H1 (cell line): ENCODE results near the gene FAM98C. TPM values are rescaled to one million over a fixed set of nuclear protein-coding genes. Genes with fewer than 3 reads are reported as not detected.

ENCODE experiments used
- CTCF ChIA-PET: fragments of 300-600 bp; sonication (Branson Sonifier 250); formaldehyde crosslinking; loops from one replicate; lab custom pipeline; 2021; ENCODE audit not compliant: partially characterized antibody; lab: Charles Lee
- POLR2A ChIA-PET: fragments of 300-600 bp; sonication (Branson Sonifier 250); formaldehyde crosslinking; loops from one replicate; lab custom pipeline; 2021; ENCODE audit warnings: inconsistent platforms; ENCODE audit not compliant: partially characterized antibody; lab: Charles Lee
- DNase-seq, 2 experiments: peaks; one replicate each; pipeline versions ENCODE4 v3.0.0 to v3.0.0-alpha.2; 2010 to 2022; ENCODE audit warnings: low spot score in 2 of 2, low read depth in 1 of 2, mixed read lengths in 1 of 2
- FAIRE-seq: peaks from 2 replicates; lab custom pipeline; 2011; peaks lifted over from hg19 to GRCh38; lab: Jason Lieb, UNC
- H2AFZ ChIP-seq: 2 replicates; pipeline ENCODE4 v1.8.1; 2012; ENCODE audit warnings: low read length, inconsistent platforms
- H2AK5ac ChIP-seq: 2 replicates; pipeline ENCODE4 v1.6.1; 2013; ENCODE audit warnings: low read depth, low read length
- H2BK120ac ChIP-seq: replicated peaks from 2 replicates; pipeline ENCODE3; 2013; ENCODE audit warnings: low read depth, low read length, inconsistent platforms
- H2BK12ac ChIP-seq: 2 replicates; pipeline ENCODE4 v1.6.1; 2013; ENCODE audit warnings: low read depth, low read length
- H2BK15ac ChIP-seq: 2 replicates; pipeline ENCODE4 v1.6.1; 2013; ENCODE audit warnings: low read length
- H2BK20ac ChIP-seq: 2 replicates; pipeline ENCODE4 v1.6.1; 2013; ENCODE audit warnings: low read length
- H2BK5ac ChIP-seq: 2 replicates; pipeline ENCODE4 v1.6.1; 2013; ENCODE audit warnings: low read depth, low read length
- H3K14ac ChIP-seq: 2 replicates; pipeline ENCODE4 v1.6.1; 2013; ENCODE audit warnings: inconsistent platforms; ENCODE audit not compliant: insufficient read length
- H3K18ac ChIP-seq: 2 replicates; pipeline ENCODE4 v1.6.1; 2013; ENCODE audit warnings: low read length; ENCODE audit errors: extremely low read depth
- H3K23ac ChIP-seq: 2 replicates; pipeline ENCODE4 v1.6.1; 2013; ENCODE audit warnings: inconsistent platforms; ENCODE audit not compliant: insufficient read length
- H3K23me2 ChIP-seq: 2 replicates; pipeline ENCODE4 v1.6.1; 2013; ENCODE audit warnings: low read depth, low read length
- H3K27ac ChIP-seq: 2 replicates; pipeline ENCODE4 v1.6.1; 2011; ENCODE audit warnings: low read depth, low read length, inconsistent platforms
- H3K27me3 ChIP-seq, 4 experiments: replicated peaks in 1 of 4; 1 replicate in 1 of 4; 2 replicates in 3 of 4; pipeline versions ENCODE4 v1.6.1 to v1.8.1; 2011 to 2013; ENCODE audit warnings: low read length in 3 of 4, mild to moderate bottlenecking in 3 of 4, inconsistent platforms in 2 of 4, mixed read lengths in 2 of 4, moderate library complexity in 1 of 4; ENCODE audit not compliant: control insufficient read depth in 3 of 4, insufficient read depth in 3 of 4; ENCODE audit errors: extremely low read depth in 1 of 4
- H3K36me3 ChIP-seq, 4 experiments: 2 replicates each; pipeline versions ENCODE4 v1.6.1 to v1.8.1; 2011 to 2013; ENCODE audit warnings: mild to moderate bottlenecking in 4 of 4, low read length in 3 of 4, moderate library complexity in 2 of 4, control low read depth in 1 of 4, inconsistent platforms in 1 of 4; ENCODE audit not compliant: insufficient read depth in 4 of 4, control insufficient read depth in 2 of 4
- H3K4ac ChIP-seq: replicated peaks from 2 replicates; pipeline ENCODE3; 2013; ENCODE audit warnings: low read length, low read depth, mixed read lengths, inconsistent platforms; ENCODE audit not compliant: insufficient read length
- H3K4me1 ChIP-seq, 4 experiments: replicated peaks in 1 of 4; 1 replicate in 1 of 4; 2 replicates in 3 of 4; pipeline versions ENCODE4 v1.6.1 to v1.8.1; 2011 to 2013; ENCODE audit warnings: low read length in 3 of 4, inconsistent platforms in 2 of 4, mixed read lengths in 1 of 4; ENCODE audit not compliant: insufficient read depth in 4 of 4, control insufficient read depth in 3 of 4
- H3K4me2 ChIP-seq, 2 experiments: 2 replicates each; pipeline versions ENCODE4 v1.6.1 to v1.8.1; 2011 to 2013; ENCODE audit warnings: low read depth in 2 of 2, low read length in 2 of 2, control low read depth in 1 of 2, inconsistent platforms in 1 of 2, mild to moderate bottlenecking in 1 of 2; ENCODE audit not compliant: insufficient read depth in 1 of 2
- H3K4me3 ChIP-seq, 4 experiments: fragments of 200-600, 300-600 bp in 1 of 4; sonication (generic), shearing (Covaris generic), sonication (Bioruptor Twin) in 1 of 4; 2 replicates each; pipeline versions ENCODE4 v1.5.1 to v1.8.1; 2011 to 2016; ENCODE audit warnings: low read length in 4 of 4, low read depth in 3 of 4, control low read depth in 2 of 4, inconsistent platforms in 2 of 4, mild to moderate bottlenecking in 2 of 4, mixed read lengths in 1 of 4, moderate library complexity in 1 of 4; ENCODE audit not compliant: insufficient read depth in 2 of 4; ENCODE audit errors: extremely low read depth in 1 of 4
- H3K56ac ChIP-seq: replicated peaks from 2 replicates; pipeline ENCODE3; 2013; ENCODE audit warnings: low read depth, mild to moderate bottlenecking, mixed read lengths, low read length, inconsistent platforms; ENCODE audit not compliant: insufficient read length
- H3K79me1 ChIP-seq: 2 replicates; pipeline ENCODE4 v1.6.1; 2013; ENCODE audit warnings: low read depth, low read length, control low read depth
- H3K79me2 ChIP-seq, 2 experiments: 2 replicates each; pipeline versions ENCODE4 v1.6.1 to v1.8.1; 2012 to 2013; ENCODE audit warnings: low read length in 2 of 2, mild to moderate bottlenecking in 2 of 2, inconsistent platforms in 1 of 2; ENCODE audit not compliant: insufficient read depth in 2 of 2, control insufficient read depth in 1 of 2
- H3K9ac ChIP-seq, 4 experiments: replicated peaks in 1 of 4; 1 replicate in 1 of 4; 2 replicates in 3 of 4; pipeline versions ENCODE4 v1.6.1 to v1.8.1; 2011 to 2013; ENCODE audit warnings: low read depth in 3 of 4, low read length in 3 of 4, control low read depth in 2 of 4, mild to moderate bottlenecking in 2 of 4, moderate library complexity in 2 of 4, inconsistent platforms in 1 of 4; ENCODE audit errors: extremely low read depth in 1 of 4
- H3K9me3 ChIP-seq, 2 experiments: 2 replicates each; pipeline versions ENCODE4 v1.6.1 to v1.8.1; 2012 to 2013; ENCODE audit warnings: mild to moderate bottlenecking in 2 of 2, moderate library complexity in 2 of 2, control low read depth in 1 of 2, inconsistent platforms in 1 of 2, low read depth in 1 of 2, low read length in 1 of 2, mixed read lengths in 1 of 2; ENCODE audit not compliant: insufficient read depth in 2 of 2
- H4K20me1 ChIP-seq, 2 experiments: replicated peaks in 1 of 2; 2 replicates each; pipeline versions ENCODE3 to v1.8.1; 2011 to 2013; ENCODE audit warnings: inconsistent platforms in 2 of 2, low read length in 2 of 2, mild to moderate bottlenecking in 1 of 2; ENCODE audit not compliant: insufficient read depth in 2 of 2, control insufficient read depth in 1 of 2
- H4K5ac ChIP-seq: 2 replicates; pipeline ENCODE4 v1.6.1; 2013; ENCODE audit warnings: low read length, low read depth, mixed read lengths, inconsistent platforms; ENCODE audit not compliant: insufficient read length
- H4K8ac ChIP-seq: 2 replicates; pipeline ENCODE4 v1.8.0; 2013; ENCODE audit warnings: mild to moderate bottlenecking, moderate library complexity, low read length, inconsistent platforms; ENCODE audit not compliant: insufficient read depth; ENCODE audit errors: extremely low read depth
- H4K91ac ChIP-seq: replicated peaks from 2 replicates; pipeline ENCODE3; 2013; ENCODE audit warnings: low read length, mixed read lengths, inconsistent platforms; ENCODE audit not compliant: insufficient read length
- ASH2L ChIP-seq: fragments of 200-600, 300-600 bp; sonication (generic); IDR thresholded peaks from one replicate; pipeline ENCODE4 v1.7.1; 2017; ENCODE audit warnings: low read length
- BRCA1 ChIP-seq: IDR thresholded peaks from 2 replicates; pipeline ENCODE4 v1.6.1; 2012; ENCODE audit warnings: low read depth, low read length, improper control_type of control experiment
- CBX5 ChIP-seq: fragments of 300-800, 300-1000 bp; sonication (generic); IDR thresholded peaks from 2 replicates; pipeline ENCODE4 v1.7.1; 2016; ENCODE audit warnings: antibody characterized with exemption, low read length, low read depth
- CHD1 ChIP-seq: IDR thresholded peaks from 2 replicates; pipeline ENCODE4 v1.6.1; 2012; ENCODE audit warnings: low read depth, low read length, improper control_type of control experiment
- CTBP2 ChIP-seq: IDR thresholded peaks from 2 replicates; pipeline ENCODE4 v1.7.0; 2011; ENCODE audit warnings: borderline replicate concordance, mild to moderate bottlenecking, moderate library complexity, mixed read lengths, low read length; ENCODE audit not compliant: insufficient read depth, insufficient read length
- FOSL1 ChIP-seq: IDR thresholded peaks from 2 replicates; pipeline ENCODE4 v1.6.1; 2011; ENCODE audit warnings: mild to moderate bottlenecking, low read depth, low read length, moderate library complexity; ENCODE audit not compliant: insufficient read depth
- GTF2F1 ChIP-seq: IDR thresholded peaks from 2 replicates; pipeline ENCODE4 v1.6.1; 2012; ENCODE audit warnings: low read depth, low read length, improper control_type of control experiment, borderline replicate concordance
- POLR2AphosphoS5 ChIP-seq: IDR thresholded peaks from 2 replicates; pipeline ENCODE4 v1.6.1; 2011; ENCODE audit warnings: low read depth, low read length
- RFX5 ChIP-seq: IDR thresholded peaks from 2 replicates; pipeline ENCODE4 v1.6.1; 2011; ENCODE audit warnings: low read depth, low read length, improper control_type of control experiment, borderline replicate concordance
- TAF1 ChIP-seq: IDR thresholded peaks from 2 replicates; pipeline ENCODE4 v1.6.1; 2011; ENCODE audit warnings: mild to moderate bottlenecking, low read depth, low read length
- TAF7 ChIP-seq: optimal IDR thresholded peaks from 2 replicates; pipeline ENCODE3; 2011; ENCODE audit warnings: low read depth, mild to moderate bottlenecking, inconsistent platforms, low read length, moderate library complexity, borderline replicate concordance
- USF2 ChIP-seq: IDR thresholded peaks from 2 replicates; pipeline ENCODE4 v1.6.1; 2011; ENCODE audit warnings: low read length, improper control_type of control experiment
- WGBS, 2 experiments: shearing (Covaris generic) in 1 of 2; methylation state at CpG; one replicate each; pipeline versions ENCODE4 v1.1.6 to v1.1.7; 2013 to 2015; ENCODE audit warnings: low lambda C conversion rate in 2 of 2, mixed read lengths in 2 of 2, inconsistent platforms in 1 of 2, low coverage in 1 of 2, missing lambda C conversion rate in 1 of 2; ENCODE audit not compliant: insufficient replicate concordance in 2 of 2, insufficient coverage in 1 of 2, insufficient read length in 1 of 2; ENCODE audit errors: extremely low coverage in 1 of 2, missing lambda C conversion rate in 1 of 2; 5-methylcytosine and 5-hydroxymethylcytosine counted together
- polyA plus RNA-seq, 7 experiments: library from polyadenylated mRNA; depleted of rRNA in 3 of 7; stranded (reverse) in 5 of 7; unstranded in 2 of 7; fragments of >200 nt in 5 of 7; fragments of 200-250 nt in 2 of 7; gene quantifications; 1 replicate in 5 of 7; 2 replicates in 1 of 7; 4 replicates in 1 of 7; pipeline versions ENCODE4 v1.2.1 to v1.2.3, GENCODE V29; 2011 to 2013; ENCODE audit warnings: missing spikeins in 2 of 7, mixed read lengths in 2 of 7
- total RNA-seq: library from RNA; stranded (reverse); fragmentation: NEBNext Ultra II Directional; extraction: Animal tissue kit (Norgen Biotek cat#: 25700); gene quantifications from 2 replicates; pipeline ENCODE4 v1.2.1, GENCODE V29; 2021

Gene FAM98C
- total and polyA plus RNA-seq, 2 of the 8 experiments (the other 6 are each of a cell fraction or from before 2014, with no cell fraction given), result 6.1 to 9.4 TPM

GRCh38 chr19:38385804-38386257 is 17.1 kb upstream of the FAM98C start:
- WGBS, 2 experiments, result 77% methylated on average over 32 of the region's 40 CpGs; no CpG with 5 or more reads in 1 of the 2 experiments
- TF ChIP-seq GTF2F1 (no peak), USF2 (no peak), CTBP2 (no peak), TAF1 (no peak), FOSL1 (no peak), BRCA1 (no peak), RFX5 (no peak), ASH2L (no peak), CHD1 (no peak), CBX5 (no peak), TAF7 (no peak), POLR2AphosphoS5 (no peak)

More at GRCh38 chr19:38385804-38386257, 17.1 kb upstream of the FAM98C start:
- H3K14ac ChIP-seq, result no peak overlapping the region
- H3K23ac ChIP-seq, result no peak overlapping the region
- no peak overlapping the region for H3K9ac ChIP-seq
- peaks cover 0 to 5% of the 10 kb centered on the region in 2 experiments; a peak in 2 of 4 replicates for H3K79me2 ChIP-seq
- no peak overlapping the region for H2AK5ac ChIP-seq
- H2AFZ ChIP-seq, result no peak overlapping the region
- H3K9me3 ChIP-seq, result no peaks in the 10 kb centered on the region
- no peak overlapping the region for H2BK15ac ChIP-seq
- ChIA-PET CTCF (interaction anchor here (0.6 to 3.2 kb wide), 13 partner anchors 11 to 485 kb away, joined by 3 to 37 read pairs (median 4); partner anchors contain the start of genes FAM98C and PSMD8), POLR2A (interaction anchor here (0.6 to 3.0 kb wide), 6 partner anchors 9 to 134 kb away, joined by 3 to 12 read pairs (median 4); no protein-coding TSS in a partner anchor)
- H3K36me3 ChIP-seq, result peaks cover 10 to 23% (median 18%) of the 10 kb centered on the region in 4 experiments; a peak in 7 of 8 replicates
- H2BK20ac ChIP-seq, result no peak overlapping the region
- no peaks in the 10 kb centered on the region for H3K27me3 ChIP-seq
- H3K23me2 ChIP-seq, result peaks cover 12% of the 10 kb centered on the region
- peaks cover 4% of the 10 kb centered on the region; the same call in 1 of the 2 replicates for H3K79me1 ChIP-seq
- no peak overlapping the region for H2BK5ac ChIP-seq
- no peak overlapping the region for H3K56ac ChIP-seq
- H3K18ac ChIP-seq, result no peak overlapping the region; the same call in 1 of the 2 replicates
- H3K27ac ChIP-seq, result no peak overlapping the region
- H4K20me1 ChIP-seq, result peaks cover 0 to 19% of the 10 kb centered on the region in 2 experiments
- peak overlapping the region in 2 of 4 experiments; percentile 7 to 95; a peak in 2 of 8 replicates for H3K4me3 ChIP-seq
- H4K5ac ChIP-seq, result no peak overlapping the region
- no peak overlapping the region for H2BK120ac ChIP-seq
- no peak overlapping the region for H2BK12ac ChIP-seq
- peak overlapping the region; percentile 82 to 92 for H3K4me2 ChIP-seq
- H4K91ac ChIP-seq, result no peak overlapping the region
- FAIRE-seq, result no peak
- H3K4me1 ChIP-seq, result peaks cover 3 to 20% (median 11%) of the 10 kb centered on the region in 4 experiments
- no peak for DNase-seq
- no peak overlapping the region for H3K4ac ChIP-seq
- peak overlapping the region; percentile 62; the same call in 1 of the 2 replicates for H4K8ac ChIP-seq
